Choroid plexus epithelial cell (primary cell): ENCODE data around the gene ISLR.

Source experiments
- DNase-seq: peaks from one replicate; pipeline ENCODE4 v3.0.0-alpha.2; 2010; ENCODE audit warnings: low read depth
- H3K4me3 ChIP-seq: 2 replicates; pipeline ENCODE4 v1.5.1; 2011; ENCODE audit warnings: low read depth, mild to moderate bottlenecking, control low read depth, low read length, moderate library complexity
- CTCF ChIP-seq: conservative IDR thresholded peaks from 2 replicates; pipeline ENCODE4 v1.5.1; 2011; ENCODE audit warnings: low read depth, mild to moderate bottlenecking, control low read depth, inconsistent platforms, low read length, moderate library complexity

Gene ISLR

GRCh38 chr15:74174219-74174957 is 878 bp downstream of the ISLR start:
- peak overlapping the region; percentile 46 for H3K4me3 ChIP-seq
- TF ChIP-seq CTCF: no peak
- DNase-seq: peak; percentile 77

GRCh38 chr15:74174958-74175253 is 1.4 kb downstream of the ISLR start:
- H3K4me3 ChIP-seq: peak overlapping the region; percentile 46
- no peak for DNase-seq

GRCh38 chr15:74175271-74176191 is 2.0 kb downstream of the ISLR start:
- no peak for TF ChIP-seq CTCF
- DNase-seq: no peak
- peak overlapping the region; percentile 46 for H3K4me3 ChIP-seq

More at GRCh38 chr15:74174958-74175253, 1.4 kb downstream of the ISLR start:
- TF ChIP-seq CTCF: no peak

GRCh38 chr15:74176262-74177214 is 3.0 kb downstream of the ISLR start:
- H3K4me3 ChIP-seq: peak overlapping the region; percentile 5
- TF ChIP-seq CTCF: no peak
- DNase-seq: peak; percentile 34

GRCh38 chr15:74178326-74179100 is 5.0 kb downstream of the ISLR start:
- no peak for TF ChIP-seq CTCF
- DNase-seq: no peak
- H3K4me3 ChIP-seq: no peak overlapping the region
